Colonic mucosa (tissue), 4 donors: ENCODE measurements around the gene VAC14. TPM values are rescaled to one million over a fixed set of nuclear protein-coding genes. Genes with fewer than 3 reads are reported as not detected.
A peak's percentile ranks its signal among the peaks of the same experiment; 100 is the strongest.

Experiments
- DNase-seq: peaks from one replicate; pipeline ENCODE4 v3.0.0-alpha.2; 2020
- H3K27ac ChIP-seq: fragments of 200-600 bp; one replicate; pipeline ENCODE4 v1.8.0; 2021
- H3K27me3 ChIP-seq: fragments of 200-600 bp; one replicate; pipeline ENCODE4 v1.8.0; 2021
- H3K36me3 ChIP-seq: fragments of 200-600 bp; one replicate; pipeline ENCODE4 v1.8.0; 2021
- H3K4me1 ChIP-seq: fragments of 200-600 bp; one replicate; pipeline ENCODE4 v1.8.0; 2021; ENCODE audit warnings: mild to moderate bottlenecking
- H3K4me3 ChIP-seq: fragments of 200-600 bp; one replicate; pipeline ENCODE4 v1.8.0; 2021
- H3K9ac ChIP-seq, 2 donors: one replicate each; pipeline ENCODE4 v1.7.0; 2013; ENCODE audit warnings: control low read depth in 2 of 2, low read depth in 2 of 2, low read length in 2 of 2
- H3K9me3 ChIP-seq: fragments of 200-600 bp; one replicate; pipeline ENCODE4 v1.8.0; 2021
- CTCF ChIP-seq: fragments of 200-600 bp; IDR thresholded peaks from one replicate; pipeline ENCODE4 v1.8.0; 2022; ENCODE audit warnings: antibody characterized with exemption, mild to moderate bottlenecking
- intact Hi-C: fragments of 100-400 bp; cut with DNase I; formaldehyde crosslinking; loops from one replicate; pipeline ENCODE4 v1.14.1; 2022
- total RNA-seq, 2 donors: library from RNA; stranded (reverse); fragmentation: NEBNext Ultra II Directional in 1 of 2; extraction: Animal tissue kit (Norgen Biotek cat#: 25700) in 1 of 2; gene quantifications; one replicate each; pipeline ENCODE4 v1.2.1, GENCODE V29; 2021
- donor health status: healthy.
- donor health status: DM: no; HTN: no; CAD: no.
- donor health status: DM: no; HTN: no; CAD: no.

The VAC14 gene
- total RNA-seq, 2 donors from 2014 or later = 20.7 to 41.8 TPM

- Histone ChIP-seq H3K27ac (no peak overlapping the region), H3K9ac (no peak overlapping the region)
Measured at GRCh38 chr16:70710422-70711210, 90.3 kb downstream of the VAC14 start.

DNA sequence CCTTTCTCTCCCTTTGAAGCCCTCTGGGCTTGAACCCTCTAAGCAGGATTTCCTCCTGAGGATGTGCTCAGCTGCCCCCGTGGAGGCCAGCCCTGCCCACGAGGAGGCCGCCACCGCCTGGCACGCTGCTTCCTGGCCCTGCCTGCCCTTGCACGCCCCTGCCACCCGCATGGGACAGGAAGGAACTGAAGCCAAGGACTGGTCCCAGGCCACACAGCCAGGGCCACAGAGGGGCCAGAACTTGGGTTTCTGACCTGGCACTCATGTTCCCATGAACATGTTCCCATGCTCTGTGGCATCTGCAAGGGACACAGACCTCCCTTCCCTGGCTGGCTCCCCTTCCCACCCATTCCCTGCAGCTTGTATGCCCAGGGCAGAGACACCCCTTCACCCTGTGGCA is 91.0 kb downstream of the VAC14 start:
- DNase-seq = no peak
- intact Hi-C loops = no loop called here
- Histone ChIP-seq H3K4me1 (no peaks in the 10 kb centered on the region), H3K9me3 (no peaks in the 10 kb centered on the region), H3K4me3 (no peak overlapping the region), H3K36me3 (no peaks in the 10 kb centered on the region), H3K9ac (no peak overlapping the region), H3K27ac (no peak overlapping the region), H3K27me3 (no peaks in the 10 kb centered on the region)
- no peak for TF ChIP-seq CTCF

More at GRCh38 chr16:70710422-70711210, 90.3 kb downstream of the VAC14 start:
- no peaks in the 10 kb centered on the region for H3K27me3 ChIP-seq
- H3K9me3 ChIP-seq = no peaks in the 10 kb centered on the region
- H3K4me1 ChIP-seq = no peaks in the 10 kb centered on the region
- H3K36me3 ChIP-seq = no peaks in the 10 kb centered on the region
- DNase-seq = no peak
- no peak overlapping the region for H3K4me3 ChIP-seq
- no peak for TF ChIP-seq CTCF
- intact Hi-C loops = no loop called here

- H3K9me3 ChIP-seq = no peaks in the 10 kb centered on the region
- H3K4me1 ChIP-seq = no peaks in the 10 kb centered on the region
- no peak overlapping the region for H3K27ac ChIP-seq
- H3K27me3 ChIP-seq = no peaks in the 10 kb centered on the region
- H3K4me3 ChIP-seq = no peak overlapping the region
- no peak for TF ChIP-seq CTCF
- no peak for DNase-seq
- intact Hi-C loops = no loop called here
- no peaks in the 10 kb centered on the region for H3K36me3 ChIP-seq
- no peak overlapping the region for H3K9ac ChIP-seq
Measured at GRCh38 chr16:70709457-70709856, 91.5 kb downstream of the VAC14 start.

GRCh38 chr16:70708366-70709246 is 92.4 kb downstream of the VAC14 start:
- Histone ChIP-seq H3K27me3 (no peaks in the 10 kb centered on the region), H3K36me3 (no peaks in the 10 kb centered on the region), H3K4me3 (no peak overlapping the region), H3K4me1 (no peaks in the 10 kb centered on the region), H3K9me3 (no peaks in the 10 kb centered on the region), H3K27ac (no peak overlapping the region), H3K9ac (no peak overlapping the region)
- no peak for DNase-seq
- no peak for TF ChIP-seq CTCF
- intact Hi-C loops = no loop called here

DNA sequence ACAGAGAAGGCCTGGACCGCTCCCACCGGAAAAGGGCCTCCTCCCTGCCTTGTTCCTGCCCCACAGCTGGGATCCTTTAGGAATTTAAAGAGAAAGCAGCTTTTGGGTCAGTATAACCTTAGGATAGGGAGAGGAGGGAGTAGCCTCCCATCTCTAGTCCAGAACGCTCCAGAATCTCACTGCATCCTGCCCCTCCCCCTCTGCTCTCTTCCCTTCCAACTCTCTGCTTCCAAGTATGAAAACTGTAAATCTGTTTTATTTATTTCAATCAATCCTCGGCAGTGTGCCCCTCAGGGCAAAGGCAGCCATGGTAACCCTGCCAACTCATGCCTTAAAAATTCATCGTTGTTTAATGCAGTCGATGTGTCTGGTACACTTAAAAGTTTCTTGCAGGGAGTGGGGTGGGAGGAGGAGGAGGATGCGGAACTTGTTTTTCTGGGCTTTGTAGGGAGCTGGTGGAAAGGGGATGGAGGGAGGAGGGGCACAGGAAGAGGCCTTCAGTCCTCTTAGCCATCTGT is 94.0 kb downstream of the VAC14 start:
- Histone ChIP-seq H3K4me1 (no peaks in the 10 kb centered on the region), H3K36me3 (no peaks in the 10 kb centered on the region), H3K27me3 (no peaks in the 10 kb centered on the region), H3K9me3 (no peaks in the 10 kb centered on the region), H3K4me3 (no peak overlapping the region), H3K27ac (peak overlapping the region; percentile 44), H3K9ac (peak overlapping the region in 1 of 2 donors; percentile 19)
- DNase-seq = no peak
- TF ChIP-seq CTCF = no peak
- intact Hi-C loops = no loop called here
